PC-9 (cell line): ENCODE measurements around the gene PTPN11. TPM values are rescaled to one million over a fixed set of nuclear protein-coding genes. Genes with fewer than 3 reads are reported as not detected.
A peak's percentile ranks its signal among the peaks of the same experiment; 100 is the strongest.

Experiments
- BruUV-seq: library from RNA; stranded (reverse); fragments of 400-500 nt; replicated peaks from 2 replicates; lab custom pipeline; 2021; lab: Mats Ljungman, UMichigan
- CTCF ChIA-PET: fragments of 300-600 bp; sonication (Branson Sonifier 250); formaldehyde crosslinking; loops from one replicate; lab custom pipeline; 2022; ENCODE audit warnings: antibody characterized with exemption; lab: Charles Lee
- POLR2A ChIA-PET: fragments of 300-600 bp; sonication (Branson Sonifier 250); formaldehyde crosslinking; loops from one replicate; lab custom pipeline; 2022; ENCODE audit warnings: antibody characterized with exemption; ENCODE audit not compliant: unreplicated experiment; lab: Charles Lee
- DNase-seq, 2 experiments: peaks; one replicate each; pipeline versions ENCODE4 v3.0.0 to v3.0.0-alpha.2; 2015 to 2022; ENCODE audit warnings: mixed read lengths in 1 of 2
- H2AFZ ChIP-seq: fragments of 200-600 bp; sonication (generic); 2 replicates; pipeline ENCODE4 v1.8.1; 2017; ENCODE audit warnings: antibody characterized with exemption
- H3F3A ChIP-seq: fragments of 200-600 bp; sonication (generic); 2 replicates; pipeline ENCODE4 v1.8.1; 2017; ENCODE audit warnings: antibody characterized with exemption, mild to moderate bottlenecking, low read depth; ENCODE audit not compliant: insufficient read depth
- H3K27ac ChIP-seq: fragments of 200-600 bp; sonication (generic); 2 replicates; pipeline ENCODE4 v1.6.1; 2016; ENCODE audit warnings: mixed run types
- H3K27me3 ChIP-seq: fragments of 200-600 bp; sonication (generic); 2 replicates; pipeline ENCODE4 v1.6.1; 2016; ENCODE audit warnings: low read depth, mixed run types; ENCODE audit not compliant: insufficient read depth
- H3K36me3 ChIP-seq: fragments of 200-600 bp; sonication (generic); 2 replicates; pipeline ENCODE4 v1.6.1; 2016; ENCODE audit warnings: low read depth, mixed run types
- H3K4me1 ChIP-seq: fragments of 200-600 bp; sonication (generic); replicated peaks from 2 replicates; pipeline ENCODE4 v1.6.1; 2016; ENCODE audit warnings: mixed run types; ENCODE audit not compliant: insufficient read depth
- H3K4me2 ChIP-seq: fragments of 200-600 bp; sonication (generic); 2 replicates; pipeline ENCODE4 v1.6.1; 2017; ENCODE audit warnings: mixed run types
- H3K4me3 ChIP-seq: fragments of 200-600 bp; sonication (generic); 2 replicates; pipeline ENCODE4 v1.6.1; 2016; ENCODE audit warnings: mixed run types
- H3K79me2 ChIP-seq: fragments of 200-600 bp; sonication (generic); 2 replicates; pipeline ENCODE4 v1.6.1; 2017; ENCODE audit warnings: low read depth, mixed run types
- H3K9me2 ChIP-seq: fragments of 200-600 bp; sonication (generic); 2 replicates; pipeline ENCODE4 v1.8.1; 2017; ENCODE audit warnings: mild to moderate bottlenecking; ENCODE audit not compliant: insufficient read depth
- H3K9me3 ChIP-seq: fragments of 200-600 bp; sonication (generic); 2 replicates; pipeline ENCODE4 v1.8.1; 2016; ENCODE audit warnings: low read depth; ENCODE audit not compliant: insufficient read depth
- H4K20me1 ChIP-seq: fragments of 200-600 bp; sonication (generic); 2 replicates; pipeline ENCODE4 v1.8.1; 2017; ENCODE audit not compliant: insufficient read depth
- CTCF ChIP-seq: fragments of 200-600 bp; sonication (generic); conservative IDR thresholded peaks from 2 replicates; pipeline ENCODE4 v1.6.1; 2017; ENCODE audit warnings: mixed run types, antibody characterized with exemption, mild to moderate bottlenecking, moderate library complexity
- EZH2 ChIP-seq: fragments of 200-600 bp; sonication (generic); IDR thresholded peaks from 2 replicates; pipeline ENCODE4 v1.8.0; 2017; ENCODE audit warnings: antibody characterized with exemption, low read depth
- intact Hi-C: fragments of 100-400 bp; cut with micrococcal nuclease; formaldehyde crosslinking; loops from one replicate; pipeline ENCODE4 v1.10.0; 2022; ENCODE audit not compliant: unreplicated experiment
- total RNA-seq: library from RNA; stranded (reverse); gene quantifications from 2 replicates; pipeline ENCODE4 v1.2.3, GENCODE V29; 2021

Gene PTPN11
- total RNA-seq, 1 experiment from 2014 or later: 113 TPM

- POLR2A ChIA-PET: no interaction called here
- Histone ChIP-seq H3K4me2 (peak overlapping the region; percentile 81), H3F3A (peaks cover 22% of the 10 kb centered on the region; the same call in 1 of the 2 replicates)
These were observed 2.6 kb downstream of the PTPN11 start for GRCh38 chr12:112421363-112421762.

GRCh38 chr12:112422531-112422930 lies 3.8 kb downstream of the PTPN11 start:
- TF ChIP-seq CTCF (no peak), EZH2 (no peak)
- peaks cover 87% of the 10 kb centered on the region for H3K79me2 ChIP-seq
- ChIA-PET CTCF (no interaction called here), POLR2A (no interaction called here)
- no peaks in the 10 kb centered on the region for H3K9me3 ChIP-seq
- intact Hi-C loops: no loop called here
- no TSS peak for BruUV-seq
- peaks cover 7% of the 10 kb centered on the region; the same call in 1 of the 2 replicates for H3K36me3 ChIP-seq
- no peaks in the 10 kb centered on the region for H3K9me2 ChIP-seq
- H3K27ac ChIP-seq: no peak overlapping the region
- no peak overlapping the region for H3K4me3 ChIP-seq
- H4K20me1 ChIP-seq: peaks cover 66% of the 10 kb centered on the region
- H3K4me1 ChIP-seq: peaks cover 13% of the 10 kb centered on the region
- DNase-seq: no peak
- H2AFZ ChIP-seq: no peak overlapping the region
- no peak overlapping the region for H3K4me2 ChIP-seq
- H3K27me3 ChIP-seq: no peaks in the 10 kb centered on the region
- H3F3A ChIP-seq: peaks cover 21% of the 10 kb centered on the region; the same call in 1 of the 2 replicates

More at GRCh38 chr12:112421363-112421762, 2.6 kb downstream of the PTPN11 start:
- intact Hi-C loops: no loop called here
- Histone ChIP-seq H3K4me3 (no peak overlapping the region), H2AFZ (no peak overlapping the region), H4K20me1 (peaks cover 59% of the 10 kb centered on the region), H3K27me3 (no peaks in the 10 kb centered on the region), H3K79me2 (peaks cover 79% of the 10 kb centered on the region), H3K36me3 (peaks cover 7% of the 10 kb centered on the region; the same call in 1 of the 2 replicates), H3K4me1 (peaks cover 13% of the 10 kb centered on the region), H3K9me3 (no peaks in the 10 kb centered on the region), H3K9me2 (no peaks in the 10 kb centered on the region), H3K27ac (no peak overlapping the region)
- DNase-seq: no peak
- CTCF ChIA-PET: no interaction called here
- BruUV-seq: no TSS peak
- no peak for TF ChIP-seq EZH2
- TF ChIP-seq CTCF: no peak

- BruUV-seq: no TSS peak
- intact Hi-C loops: no loop called here
- Histone ChIP-seq H3K9me3 (no peaks in the 10 kb centered on the region), H3K36me3 (peaks cover 7% of the 10 kb centered on the region; the same call in 1 of the 2 replicates), H3K79me2 (peaks cover 91% of the 10 kb centered on the region), H3K27me3 (no peaks in the 10 kb centered on the region), H3K9me2 (no peaks in the 10 kb centered on the region), H2AFZ (no peak overlapping the region), H3F3A (peaks cover 10% of the 10 kb centered on the region; the same call in 1 of the 2 replicates), H3K4me2 (no peak overlapping the region), H4K20me1 (peaks cover 79% of the 10 kb centered on the region), H3K4me1 (peaks cover 13% of the 10 kb centered on the region), H3K27ac (no peak overlapping the region), H3K4me3 (no peak overlapping the region)
- ChIA-PET CTCF (no interaction called here), POLR2A (no interaction called here)
- TF ChIP-seq CTCF: no peak
- no peak for TF ChIP-seq EZH2
- no peak for DNase-seq
These were observed 5.4 kb downstream of the PTPN11 start for GRCh38 chr12:112424126-112424525.
